Stimulated activated CD8-positive, alpha-beta memory T cell treated with anti-CD3 and anti-CD28 coated beads, Interleukin-7, amount 100 ng/mL, for 24 hours (primary cell): Measurements from ENCODE around the gene TGFBR1.

Source experiments
- DNase-seq: peaks from one replicate; pipeline ENCODE4 v3.0.0-alpha.2; 2020; ENCODE audit warnings: low read depth

TGFBR1 gene

DNA sequence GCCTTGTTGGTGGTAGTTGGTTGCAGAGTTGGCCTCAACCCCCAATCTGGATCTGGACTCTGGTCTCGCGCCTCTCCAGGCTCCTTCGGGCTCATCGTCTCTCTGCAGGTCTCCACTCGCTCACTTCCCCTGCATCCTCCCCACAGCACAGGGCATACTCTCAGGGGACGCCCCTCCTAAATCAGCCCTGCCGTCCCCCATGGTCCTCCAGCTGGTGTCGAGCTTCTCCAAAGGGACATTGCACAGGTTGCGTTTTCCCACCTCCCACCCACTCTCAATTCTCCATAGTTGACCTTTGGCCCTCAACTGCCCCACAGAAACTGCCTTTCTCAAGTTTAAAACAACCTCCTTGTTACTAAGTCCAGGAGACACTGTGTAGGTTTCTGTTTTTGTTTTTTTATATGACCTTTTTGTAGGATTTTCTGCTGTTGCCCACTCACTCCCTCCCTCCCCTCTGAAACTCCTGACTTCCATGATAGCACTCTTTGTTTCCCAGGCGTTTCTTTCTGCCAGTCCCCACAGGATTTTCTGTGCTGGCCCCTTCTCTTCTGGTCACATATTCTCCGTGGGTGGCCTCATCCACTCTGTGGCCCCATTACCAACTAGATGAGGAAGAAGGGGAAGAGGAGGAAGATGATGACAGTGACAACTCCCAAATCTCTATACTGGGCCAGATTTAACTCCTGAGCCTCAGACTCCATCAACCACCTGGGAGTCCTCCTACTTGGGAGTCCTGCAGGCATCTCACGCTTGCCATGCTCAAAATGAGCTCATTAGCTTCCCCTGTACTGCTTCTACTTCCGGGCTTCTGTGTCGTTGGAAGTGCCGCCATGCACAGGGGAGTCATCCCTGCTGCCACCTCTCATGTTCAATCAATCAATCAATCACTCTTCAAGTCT is 66.6 kb downstream of the TGFBR1 start:
- no peak for DNase-seq

DNA sequence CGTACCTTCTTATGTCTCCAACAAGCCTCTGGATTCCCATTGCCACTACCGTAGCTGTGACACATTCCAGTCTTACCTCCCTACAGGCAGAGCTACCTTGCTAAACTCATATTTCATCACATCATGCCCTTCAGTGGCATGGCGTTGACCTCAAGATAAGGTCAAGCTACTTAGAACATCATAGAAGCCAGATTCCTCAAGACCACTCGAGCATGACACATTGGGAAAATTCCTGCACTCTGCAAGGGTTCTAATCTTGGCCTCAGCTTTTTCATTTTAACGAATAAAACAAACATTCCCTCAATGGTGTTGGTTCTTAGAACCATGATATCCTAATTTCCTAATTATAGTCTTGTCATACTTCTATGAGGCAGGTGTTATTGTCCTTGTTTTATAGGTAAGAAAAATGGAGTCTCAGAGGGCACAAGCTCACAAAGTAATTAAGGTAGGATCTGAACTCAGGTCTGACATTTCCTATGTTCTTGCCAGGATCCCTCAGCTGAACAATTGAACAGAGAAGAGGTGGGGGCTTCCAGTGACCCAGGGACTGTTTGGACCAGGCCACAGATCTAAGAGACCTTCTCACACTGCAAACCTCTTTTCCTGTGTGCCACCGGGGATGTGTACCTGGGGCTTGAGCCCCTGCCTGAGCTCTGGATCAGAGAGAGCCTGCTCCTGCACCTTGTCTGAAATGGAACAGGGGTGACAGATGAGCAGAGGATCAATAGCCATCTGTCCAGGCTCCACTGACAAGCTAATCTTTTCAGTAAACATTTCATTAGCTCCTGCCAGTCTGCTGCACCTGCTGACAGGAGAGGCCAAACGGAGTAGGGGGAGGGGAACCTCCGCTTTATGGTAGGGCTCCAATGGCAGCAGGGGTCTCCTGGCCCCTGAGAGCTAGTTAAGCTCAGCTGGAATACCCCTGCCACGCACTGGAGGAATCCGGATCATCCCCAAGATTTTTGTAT is 67.5 kb downstream of the TGFBR1 start:
- DNase-seq: no peak

DNA sequence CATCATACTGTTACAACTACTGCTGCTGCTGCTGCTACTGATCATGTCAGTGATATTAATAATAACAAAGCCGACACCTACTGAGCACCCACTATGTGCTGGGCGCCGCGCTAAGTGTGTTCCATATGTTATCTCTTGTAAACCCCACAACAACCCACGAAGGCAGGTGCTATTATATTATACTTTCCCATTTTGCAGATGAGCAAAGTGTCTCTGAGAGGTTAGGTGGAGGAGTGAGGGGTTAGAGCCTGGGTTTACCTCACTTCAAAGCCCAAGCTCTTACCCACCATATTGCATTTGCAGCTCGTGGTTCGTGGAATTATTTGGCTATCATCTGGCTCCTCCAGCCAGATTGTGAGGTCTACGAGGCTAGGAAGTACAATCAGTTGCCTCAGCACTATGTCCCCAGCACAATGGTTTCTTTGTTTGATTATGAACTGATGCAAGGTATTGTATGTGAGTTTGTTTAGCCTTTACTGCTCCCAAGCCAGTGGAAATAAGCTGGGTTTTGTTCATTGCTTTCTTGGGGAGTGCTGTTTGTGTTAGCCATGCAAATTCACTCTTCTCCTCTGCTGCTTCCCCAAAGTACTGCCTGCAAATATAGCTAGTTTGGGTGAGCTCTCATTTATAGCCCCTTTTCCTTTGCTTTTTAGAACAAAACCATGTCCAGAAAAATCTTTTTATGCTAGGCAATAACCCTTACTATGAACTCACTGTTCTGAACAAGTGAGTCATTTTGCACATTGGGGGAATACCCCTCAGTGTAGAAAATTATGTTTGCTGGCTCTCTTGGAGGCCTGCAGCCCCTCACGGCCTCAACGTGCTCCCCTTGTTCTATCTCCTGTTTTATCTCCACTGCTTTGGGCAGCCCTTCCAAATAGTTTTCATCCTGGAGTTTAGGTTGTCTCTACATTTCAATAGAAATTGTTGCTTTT is 68.9 kb downstream of the TGFBR1 start:
- no peak for DNase-seq

DNA sequence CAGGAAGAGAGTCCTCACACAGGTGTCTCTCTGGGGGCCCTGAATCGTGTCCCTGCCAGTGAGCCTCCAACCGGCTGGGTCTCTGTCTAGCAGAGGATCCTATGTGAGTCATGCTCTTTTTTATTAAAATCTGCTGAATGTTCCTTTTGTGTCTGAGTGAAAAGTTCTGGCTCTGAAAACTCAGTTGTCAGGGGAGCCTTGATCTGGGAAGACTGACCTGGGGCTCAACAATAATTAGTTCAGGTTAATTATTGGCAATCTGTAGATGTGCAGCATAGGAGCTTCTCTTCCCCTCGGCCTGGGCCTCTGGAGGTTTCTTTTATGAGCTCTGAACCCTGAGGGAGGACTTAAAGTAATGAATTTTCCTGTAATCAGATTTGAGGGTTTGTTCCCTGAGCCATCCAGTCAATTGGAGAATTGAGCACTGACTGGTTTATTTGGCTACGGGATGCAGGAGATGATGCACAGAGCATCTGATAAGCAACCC is 71.7 kb downstream of the TGFBR1 start:
- no peak for DNase-seq

DNA sequence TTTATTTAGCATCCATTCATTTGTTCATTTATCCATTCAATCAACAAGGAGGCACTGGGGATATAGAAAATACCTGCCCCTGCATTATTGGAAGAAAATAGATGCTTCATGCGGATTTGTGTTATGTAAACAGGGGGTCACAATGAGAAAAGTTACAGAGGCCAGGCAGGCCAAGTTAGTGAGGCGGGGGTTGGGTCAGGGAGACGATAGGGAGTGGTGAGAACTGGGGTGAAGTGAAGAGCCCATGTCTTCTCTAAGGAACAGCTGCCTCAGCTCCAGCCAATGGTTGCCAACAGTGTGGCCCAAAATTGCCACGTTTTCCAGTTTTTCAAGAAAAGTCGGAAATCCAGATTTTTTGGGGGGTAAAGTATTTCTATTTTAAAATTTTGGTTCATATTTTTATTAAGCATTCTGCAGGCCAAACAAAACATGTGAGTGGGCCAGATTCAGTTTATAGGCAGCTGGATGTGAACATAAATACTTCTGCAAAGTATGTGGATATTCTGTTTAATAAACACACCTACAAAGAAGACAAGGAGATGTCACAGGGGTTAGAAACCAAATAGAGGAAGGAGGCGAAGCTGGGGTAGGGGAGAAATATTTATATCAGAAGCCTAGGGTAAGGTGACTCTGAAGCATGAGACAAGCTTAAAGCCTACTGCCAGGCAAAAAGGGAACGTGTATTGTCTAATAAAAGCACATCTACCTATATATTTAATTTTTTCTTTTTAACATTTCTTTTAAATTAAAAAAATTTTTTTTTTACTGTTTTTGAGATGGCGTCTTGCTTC is 72.9 kb downstream of the TGFBR1 start:
- no peak for DNase-seq

DNA sequence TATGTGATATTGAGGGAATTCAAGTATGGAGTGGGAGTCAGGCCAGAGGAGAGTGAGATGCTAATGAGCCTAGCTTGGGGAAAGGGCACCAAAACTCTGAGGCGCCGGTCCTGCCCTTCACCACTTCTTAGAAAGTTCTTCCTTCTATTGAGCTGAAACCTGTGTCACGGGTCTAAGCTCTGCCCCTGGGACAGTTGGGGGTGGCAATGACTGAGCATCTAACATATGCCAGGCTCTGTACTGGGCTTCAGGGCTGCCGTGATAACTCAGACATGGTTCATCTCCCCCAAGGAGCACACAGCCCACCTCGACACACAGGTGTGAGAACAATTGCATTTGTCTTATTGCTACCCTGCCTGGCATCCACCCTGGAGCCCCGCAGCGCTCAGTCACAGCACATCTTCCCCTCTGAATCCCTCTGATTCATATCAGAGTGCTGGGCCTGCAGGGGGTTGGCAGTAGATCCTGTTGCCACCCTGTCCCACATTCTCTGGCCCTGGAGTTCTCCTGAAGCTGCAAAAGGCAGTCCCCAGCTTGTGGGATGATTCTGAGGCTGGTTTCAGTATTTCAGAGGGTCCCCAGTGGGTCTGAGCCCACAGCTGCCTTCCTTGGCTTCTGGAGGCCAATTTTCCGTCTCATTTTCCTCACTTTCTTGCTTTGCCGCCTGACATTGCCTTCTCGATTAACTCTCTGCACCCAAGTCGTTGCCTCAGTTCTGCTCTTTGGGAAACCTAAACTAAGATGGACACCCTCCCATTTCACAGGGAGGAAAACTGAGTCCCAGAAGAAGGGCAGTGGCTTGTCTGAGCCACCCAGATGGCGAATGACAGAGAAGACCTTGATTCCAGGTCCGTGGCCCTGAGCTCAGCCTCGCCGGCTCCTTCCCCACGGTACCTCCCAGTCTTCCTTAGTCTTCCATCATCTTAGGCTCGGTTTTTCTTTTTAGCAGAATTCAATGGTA is 74.3 kb downstream of the TGFBR1 start:
- DNase-seq: no peak

DNA sequence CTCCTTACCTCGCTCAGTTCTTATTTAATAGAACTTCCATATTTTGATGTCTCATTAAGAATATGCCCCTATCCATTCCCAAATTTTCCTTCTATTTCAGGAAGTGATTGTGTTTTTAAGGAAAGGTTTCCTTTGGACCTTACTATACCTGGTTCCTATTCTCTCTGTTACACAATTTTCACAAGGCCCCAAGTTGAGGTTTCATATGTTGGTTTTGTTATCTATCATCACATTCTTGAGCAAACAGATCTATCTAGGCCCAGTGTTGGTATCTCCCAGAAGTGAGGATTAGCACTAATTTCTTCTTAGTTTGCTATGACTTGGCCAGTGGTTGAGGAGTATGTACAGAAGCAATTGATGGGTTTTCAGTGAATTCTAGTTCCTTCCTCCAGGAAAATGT is 75.3 kb downstream of the TGFBR1 start:
- DNase-seq: no peak

DNA sequence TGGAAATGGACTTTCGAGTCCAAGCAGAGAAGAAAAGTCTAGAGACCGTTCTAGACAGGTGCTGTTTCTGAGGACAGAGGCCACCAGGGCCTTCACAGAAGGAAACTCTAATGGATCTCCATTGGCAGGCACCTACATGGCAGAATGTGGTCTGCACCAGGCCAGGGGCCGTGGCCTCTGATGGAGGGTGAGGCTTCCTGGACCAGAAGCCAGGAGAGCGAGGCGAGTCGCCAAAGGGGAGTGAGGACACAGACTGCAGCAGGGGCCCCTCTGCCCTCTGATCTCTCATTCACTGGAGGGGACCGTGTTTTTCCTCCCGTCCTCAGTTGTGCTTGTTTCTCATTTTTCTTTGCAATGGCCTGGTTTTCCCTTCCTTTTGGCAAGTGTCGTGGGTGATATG is 75.7 kb downstream of the TGFBR1 start:
- DNase-seq: no peak

DNA sequence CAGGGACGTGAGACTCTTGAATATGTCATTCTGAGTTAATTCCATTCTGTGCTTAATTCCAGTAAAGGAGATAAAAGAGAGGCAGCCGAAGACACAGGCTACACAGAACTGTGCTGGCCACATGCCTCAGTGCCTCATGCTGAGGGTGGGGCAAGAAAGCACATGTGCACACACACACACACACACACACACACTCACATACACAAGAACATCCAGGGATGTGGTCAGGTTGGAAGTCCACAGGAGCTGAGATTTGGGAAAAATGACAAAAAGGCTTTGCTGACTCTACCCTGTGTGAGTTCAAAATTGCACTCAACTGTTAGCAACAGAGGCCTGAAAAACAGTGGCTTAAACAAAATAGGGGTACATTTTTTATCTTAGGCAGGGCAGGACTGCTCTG is 76.3 kb downstream of the TGFBR1 start:
- DNase-seq: no peak

DNA sequence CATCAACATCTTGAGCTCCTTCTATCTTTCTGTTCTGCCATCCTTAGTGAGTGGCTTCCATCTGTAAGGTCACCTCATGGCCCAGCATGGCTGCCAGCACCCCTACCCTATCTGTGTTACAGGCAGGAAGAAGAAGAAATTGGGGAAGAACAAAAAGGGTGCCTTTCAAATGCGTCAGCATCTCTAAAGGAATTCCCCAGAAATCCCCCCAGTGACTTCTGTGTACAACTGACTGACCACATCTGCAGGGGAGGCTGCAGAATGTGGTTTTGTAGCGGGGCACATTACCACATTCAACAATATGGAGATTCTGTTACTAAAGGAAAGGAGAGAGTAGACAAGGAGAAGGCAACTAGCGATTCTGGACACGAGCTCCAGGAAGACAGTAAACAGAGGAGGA is 76.7 kb downstream of the TGFBR1 start:
- no peak for DNase-seq

DNA sequence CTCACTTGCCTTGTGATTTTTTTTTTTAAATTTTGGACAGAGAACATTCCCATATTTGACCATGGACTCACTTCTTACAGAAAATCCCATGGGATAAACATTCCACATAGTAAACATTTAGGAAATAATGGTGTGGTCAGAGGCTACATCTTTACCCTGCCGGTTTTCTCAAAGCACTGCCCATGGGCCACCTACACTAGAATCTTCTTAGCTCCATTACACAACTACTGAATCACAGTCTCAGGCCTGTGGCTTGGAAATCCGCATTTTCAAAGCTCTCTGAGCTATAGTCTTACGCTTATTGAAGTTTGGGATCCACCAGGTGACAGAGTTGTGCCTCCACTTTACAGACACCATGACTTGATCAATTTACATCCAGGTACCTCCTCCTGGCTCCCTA is 77.4 kb downstream of the TGFBR1 start:
- no peak for DNase-seq

DNA sequence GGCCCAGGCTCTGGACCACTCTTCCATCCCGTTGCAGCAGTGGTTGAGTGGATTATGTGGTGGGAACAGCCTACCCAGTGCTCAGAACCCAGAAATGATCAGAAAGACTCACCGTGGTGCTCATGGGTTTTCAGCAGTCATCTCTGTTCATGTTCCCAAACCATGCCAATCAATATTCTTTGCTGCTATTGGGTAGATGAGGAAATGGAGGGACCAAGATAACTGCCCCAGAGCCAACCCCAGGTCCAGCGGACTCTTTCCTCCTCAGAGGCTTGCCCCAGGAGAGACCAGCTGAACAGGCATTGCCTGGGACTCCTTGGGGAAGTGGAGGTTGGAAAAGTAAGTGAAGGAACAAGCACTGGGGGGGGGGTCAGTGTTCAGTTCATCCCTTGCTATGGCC is 78.7 kb downstream of the TGFBR1 start:
- no peak for DNase-seq

DNA sequence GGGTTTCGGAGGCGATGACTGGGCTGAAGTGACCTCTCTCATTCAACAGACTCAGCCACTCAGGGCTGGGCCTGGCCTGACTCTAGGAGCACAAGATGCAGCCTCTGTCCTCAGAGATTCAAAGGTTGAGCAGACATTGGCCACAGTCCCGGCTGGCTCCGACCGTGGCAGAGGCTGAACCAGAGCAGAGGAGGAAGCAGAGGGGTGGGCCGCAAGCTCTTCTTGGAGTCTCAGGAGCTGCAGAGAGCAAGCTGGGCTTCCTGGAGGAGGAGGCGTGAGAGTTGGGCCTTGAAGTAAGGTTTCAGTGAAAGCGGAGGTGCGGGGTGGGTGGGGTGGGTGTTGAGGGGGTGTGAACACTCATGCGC is 79.2 kb downstream of the TGFBR1 start:
- no peak for DNase-seq

DNA sequence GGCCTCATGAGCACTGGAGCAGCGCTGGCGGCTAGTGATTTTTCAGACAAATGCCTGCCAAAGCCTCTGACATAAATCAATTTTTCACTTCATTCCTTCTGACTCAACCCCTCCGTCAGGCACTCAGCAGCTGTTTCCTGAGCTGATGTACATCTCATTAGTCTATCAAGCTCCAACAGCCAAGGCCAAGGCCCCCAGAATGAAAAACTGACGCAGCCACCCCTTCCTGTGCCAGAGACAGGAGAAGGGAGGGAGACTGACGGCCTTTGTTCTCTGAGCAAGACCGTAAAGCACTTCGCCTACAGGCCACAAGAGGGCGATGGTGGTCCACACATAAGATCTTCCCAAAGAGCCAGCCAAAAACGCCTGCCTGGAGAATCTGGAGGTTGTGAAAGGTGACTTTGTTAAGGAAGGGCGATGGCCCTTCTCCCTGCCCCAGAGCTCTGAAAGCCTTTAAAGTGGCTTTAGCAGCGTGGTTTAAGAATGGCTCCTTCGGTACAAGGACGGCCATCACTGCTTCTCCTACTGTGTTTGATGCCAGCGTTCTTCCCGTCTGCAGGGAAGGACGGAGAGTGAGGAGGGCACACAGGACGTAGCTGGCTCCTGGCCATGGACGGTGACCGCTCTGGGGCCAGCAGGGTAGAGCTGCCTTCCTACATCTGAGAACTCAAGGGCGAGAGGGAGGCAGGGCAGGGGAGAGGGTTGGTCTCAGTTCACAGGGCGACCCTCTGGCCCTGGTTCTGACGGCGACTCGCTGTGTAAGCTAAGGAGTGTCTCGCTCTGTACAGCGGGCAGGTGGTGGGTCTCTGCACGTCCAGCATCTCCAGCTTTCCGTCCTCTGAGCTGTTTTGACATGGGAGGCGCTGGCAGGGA is 79.8 kb downstream of the TGFBR1 start:
- DNase-seq: peak; percentile 55

DNA sequence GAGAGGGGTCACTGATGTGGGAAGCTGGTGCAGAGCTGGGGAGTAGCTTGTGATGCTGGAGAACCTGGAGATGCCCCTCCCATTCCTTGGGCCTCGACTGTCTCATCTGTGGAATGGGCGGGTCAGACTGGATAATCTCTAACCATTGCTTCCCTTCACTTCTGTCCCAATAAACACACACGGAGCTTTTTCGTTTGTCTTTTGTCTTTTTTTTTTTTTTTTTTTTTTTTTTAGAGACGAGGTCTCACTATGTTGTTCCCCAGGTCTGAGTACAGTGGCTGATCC is 80.4 kb downstream of the TGFBR1 start:
- no peak for DNase-seq

DNA sequence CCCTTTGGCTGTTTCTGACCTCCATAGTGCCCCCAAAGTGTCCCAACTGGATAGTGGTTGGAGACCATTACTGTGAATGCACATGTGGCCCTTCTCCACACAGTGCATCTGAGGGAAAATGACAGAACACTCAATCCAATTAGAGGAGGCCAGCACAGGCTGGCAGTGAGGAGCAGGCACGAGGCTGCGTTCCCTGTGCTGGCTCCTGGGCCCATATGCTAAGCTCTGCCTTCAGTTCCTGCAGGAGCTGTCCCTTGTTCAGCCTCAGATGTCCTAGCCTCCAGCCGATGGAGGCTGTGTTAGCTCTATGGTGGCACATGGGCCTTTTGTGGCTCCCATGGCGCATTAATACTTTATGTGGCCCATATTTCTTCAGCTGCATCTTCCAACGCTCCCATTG is 81.0 kb downstream of the TGFBR1 start:
- no peak for DNase-seq

DNA sequence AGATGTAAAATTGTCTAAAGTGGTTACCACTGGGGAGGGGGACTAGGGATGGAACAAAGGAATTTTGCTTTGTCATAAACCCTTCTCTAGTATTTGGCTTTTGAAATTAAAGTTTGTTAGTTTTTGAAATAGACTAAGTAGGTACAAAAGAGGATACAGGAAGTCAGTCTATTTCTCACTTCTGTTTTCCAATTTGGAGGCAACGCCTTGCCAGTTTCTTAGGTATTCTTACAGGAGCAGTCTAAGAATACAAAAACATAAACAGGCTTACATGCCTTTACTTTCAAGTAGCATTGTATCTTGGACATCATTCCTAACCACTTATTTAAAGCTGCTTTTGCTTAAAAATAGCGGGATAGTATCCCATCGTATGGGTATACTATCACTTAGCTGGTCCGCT is 82.4 kb downstream of the TGFBR1 start:
- DNase-seq: no peak

DNA sequence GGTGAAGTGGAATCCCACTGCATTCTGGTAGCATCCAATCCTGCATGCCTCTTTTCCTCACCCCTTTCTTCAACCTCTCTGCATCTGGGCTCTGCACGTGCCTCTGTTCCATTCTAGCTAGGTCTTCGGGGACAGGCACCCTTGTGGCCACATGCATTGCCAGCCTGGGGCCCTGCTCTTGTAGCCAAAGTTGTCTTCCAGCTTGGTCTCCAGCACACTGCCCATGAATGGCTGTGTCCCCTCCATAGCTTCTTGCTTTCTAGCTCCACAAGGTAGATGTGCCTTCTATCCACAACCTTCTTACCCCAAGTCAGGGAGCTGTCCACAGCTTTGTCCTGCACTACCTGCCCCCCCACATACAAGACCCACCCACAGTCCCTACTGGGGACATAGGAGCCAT is 84.3 kb downstream of the TGFBR1 start:
- no peak for DNase-seq
